H4 (cell line): ENCODE data around the gene NDST4. TPM values are rescaled to one million over a fixed set of nuclear protein-coding genes. Genes with fewer than 3 reads are reported as not detected.
"Not testable (repeated sequence)": the region's sequence is repeated elsewhere in the genome, so short reads cannot be mapped to it uniquely, and the experiment has no call there.

ENCODE experiments used
- DNase-seq: peaks from one replicate; pipeline ENCODE4 v3.0.0-alpha.2; 2015; ENCODE audit warnings: low spot score
- total RNA-seq: library from RNA; depleted of rRNA; stranded (reverse); fragments of >200 nt; shearing (Covaris generic); gene quantifications from 2 replicates; pipeline ENCODE4 v1.2.3, GENCODE V29; 2014

NDST4 gene
- total RNA-seq, 1 experiment from 2014 or later, result 0.10 TPM

DNA sequence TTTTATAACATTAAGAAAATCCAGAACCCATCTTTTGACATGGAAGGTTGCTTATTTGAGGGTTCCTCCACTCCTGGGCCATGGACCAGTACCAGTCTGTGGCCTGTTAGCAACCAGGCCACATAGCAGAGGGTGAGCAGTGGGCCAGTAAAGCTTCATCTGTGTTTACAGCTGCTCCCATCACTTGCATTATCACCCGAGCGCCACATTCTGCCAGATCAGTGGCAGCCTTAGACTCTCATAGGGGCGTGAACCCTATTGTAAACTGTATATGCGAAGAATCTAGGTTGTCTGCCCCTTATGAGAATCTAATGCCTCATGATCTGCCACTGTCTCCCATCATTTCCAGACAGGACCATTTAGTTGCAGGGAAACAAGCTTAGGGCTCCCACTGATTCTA lies 58.6 kb downstream of the NDST4 start:
- DNase-seq, result peak; percentile 5

- DNase-seq, result no peak
Observed at GRCh38 chr4:115053313-115053712, 60.1 kb downstream of the NDST4 start.

DNA sequence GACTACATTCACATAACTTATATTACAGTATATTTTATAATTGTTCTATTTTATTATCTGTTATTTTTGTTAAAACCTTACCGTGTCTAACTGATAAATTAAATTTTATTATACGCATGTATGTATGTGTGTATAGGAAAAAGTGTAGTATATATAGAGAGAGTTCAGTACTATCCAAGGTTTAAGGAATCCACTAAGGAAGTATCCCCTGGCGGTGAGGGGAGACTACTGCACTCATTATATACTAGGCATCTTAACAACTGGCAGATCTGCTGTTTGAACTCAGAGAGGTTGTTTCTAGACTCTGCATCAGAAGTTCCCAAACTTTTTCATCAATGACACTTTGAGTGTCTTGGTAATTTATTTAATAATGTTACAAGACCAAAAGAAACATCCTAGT lies 70.9 kb downstream of the NDST4 start:
- no peak for DNase-seq

GRCh38 chr4:115030281-115030680 lies 83.1 kb downstream of the NDST4 start:
- DNase-seq, result no peak

- no peak for DNase-seq
Observed at GRCh38 chr4:115028682-115029410, 84.6 kb downstream of the NDST4 start.

GRCh38 chr4:114999880-115000279 lies 113.5 kb downstream of the NDST4 start:
- no peak for DNase-seq

DNA sequence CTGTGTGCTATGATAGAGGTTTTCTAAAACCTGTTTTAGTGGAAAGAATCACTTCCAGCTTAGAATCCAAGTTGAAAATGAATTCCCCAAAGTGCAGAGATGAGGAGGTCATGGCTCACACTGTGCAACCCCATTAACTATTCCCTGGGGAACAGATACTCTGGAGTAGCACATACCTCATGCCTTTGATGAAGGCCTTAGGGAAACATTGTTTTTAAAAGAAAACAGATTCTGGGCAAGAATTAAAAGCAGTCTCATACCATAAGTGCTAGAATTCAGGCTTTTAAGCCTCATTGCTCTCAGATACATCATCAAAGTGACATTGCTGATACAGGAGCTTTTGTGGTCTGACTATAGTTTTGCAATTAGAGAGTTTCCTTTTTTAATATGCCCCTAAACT lies 115.1 kb downstream of the NDST4 start:
- DNase-seq, result no peak

GRCh38 chr4:114997576-114998247 lies 115.7 kb downstream of the NDST4 start:
- DNase-seq, result no peak

DNA sequence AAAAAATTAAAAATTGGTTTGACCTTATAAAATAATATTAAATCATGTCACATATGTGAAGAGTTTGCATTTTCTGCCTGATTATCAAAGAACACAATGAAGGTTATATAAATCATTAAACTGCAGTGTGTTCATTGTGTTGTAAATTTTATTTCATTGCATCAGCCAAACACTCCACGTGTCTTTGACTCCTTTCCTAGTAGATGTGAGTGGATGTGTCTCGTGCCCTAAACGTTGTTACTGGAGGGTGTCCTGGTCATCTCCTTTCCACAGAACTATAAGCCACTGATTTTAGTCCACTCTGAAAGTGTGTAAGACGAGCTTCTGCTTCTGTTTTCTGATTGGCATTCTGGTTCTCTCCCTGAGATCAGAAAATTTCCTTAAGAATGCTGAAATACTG lies 127.3 kb downstream of the NDST4 start:
- no peak for DNase-seq

DNA sequence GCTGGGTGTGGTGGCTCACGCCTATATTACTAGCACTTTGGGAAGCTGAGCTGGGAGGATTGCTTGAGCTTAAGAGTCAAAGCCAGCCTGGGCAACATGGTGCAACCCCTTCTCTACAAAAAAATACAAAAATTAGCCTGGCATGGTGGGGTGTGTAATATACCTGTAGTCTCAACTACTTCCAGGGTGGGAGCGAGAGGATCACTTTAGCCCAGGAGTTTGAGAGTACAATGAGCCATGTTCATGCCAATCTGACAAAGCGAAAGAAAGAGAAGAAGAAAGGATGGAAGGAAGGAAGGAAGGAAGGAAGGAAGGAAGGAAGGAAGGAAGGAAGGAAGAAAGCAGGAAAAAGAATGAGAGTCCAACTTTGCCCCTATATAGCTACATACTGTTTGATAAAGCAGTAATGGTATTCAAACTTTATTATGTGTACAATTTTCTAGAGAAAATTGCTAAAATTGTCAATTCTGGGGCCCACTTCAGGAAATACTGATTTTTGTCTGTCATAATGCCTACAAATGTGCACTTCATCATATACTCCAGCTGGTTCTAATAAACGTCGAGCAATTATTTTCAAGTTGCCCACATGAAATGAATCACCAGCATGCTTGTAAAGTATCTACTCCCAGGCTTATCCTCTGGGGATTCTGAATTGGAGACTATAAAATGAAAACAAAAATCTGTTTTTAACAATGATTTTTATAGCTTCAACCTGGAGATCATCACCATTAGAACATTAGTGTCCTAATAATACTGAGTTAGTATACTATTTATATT lies 132.3 kb downstream of the NDST4 start:
- DNase-seq, result no peak

DNA sequence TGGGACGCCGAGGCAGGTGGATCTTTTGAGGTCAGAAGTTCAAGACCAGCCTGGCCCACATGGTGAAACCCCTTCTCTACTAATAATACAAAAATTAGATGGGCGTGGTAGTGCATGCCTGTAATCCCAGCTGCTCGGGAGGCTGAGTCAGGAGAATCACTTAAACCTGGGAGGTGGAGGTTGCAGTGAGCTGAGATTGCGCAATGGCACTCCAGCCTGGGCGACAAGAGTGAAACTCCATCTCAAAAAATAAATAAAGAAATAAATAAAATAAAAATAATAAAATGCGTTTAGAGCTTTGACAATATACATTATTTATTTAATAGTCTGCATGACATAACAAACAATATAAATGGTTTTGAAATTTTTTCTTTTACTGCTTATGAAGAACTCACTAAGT lies 133.0 kb downstream of the NDST4 start:
- not testable (repeated sequence) for DNase-seq

DNA sequence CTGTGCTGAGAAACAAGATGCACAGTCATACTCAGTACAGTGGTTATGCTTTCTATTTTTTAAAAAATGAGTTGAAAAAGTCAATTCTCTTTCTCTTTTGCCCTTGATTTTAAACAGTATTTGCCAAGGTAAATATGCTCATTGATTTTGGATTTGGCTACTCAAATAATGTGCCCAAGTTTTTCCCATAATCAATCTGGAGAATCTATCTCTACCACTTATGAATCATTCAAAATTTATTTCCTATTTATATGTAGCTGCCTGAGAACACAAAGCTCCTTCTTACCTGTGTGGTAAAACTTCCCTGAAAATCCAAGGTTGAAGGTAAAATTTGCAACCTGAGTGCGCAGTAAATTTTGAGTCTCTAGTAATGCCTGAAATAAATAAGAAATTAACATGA lies 136.5 kb downstream of the NDST4 start:
- DNase-seq, result no peak

DNA sequence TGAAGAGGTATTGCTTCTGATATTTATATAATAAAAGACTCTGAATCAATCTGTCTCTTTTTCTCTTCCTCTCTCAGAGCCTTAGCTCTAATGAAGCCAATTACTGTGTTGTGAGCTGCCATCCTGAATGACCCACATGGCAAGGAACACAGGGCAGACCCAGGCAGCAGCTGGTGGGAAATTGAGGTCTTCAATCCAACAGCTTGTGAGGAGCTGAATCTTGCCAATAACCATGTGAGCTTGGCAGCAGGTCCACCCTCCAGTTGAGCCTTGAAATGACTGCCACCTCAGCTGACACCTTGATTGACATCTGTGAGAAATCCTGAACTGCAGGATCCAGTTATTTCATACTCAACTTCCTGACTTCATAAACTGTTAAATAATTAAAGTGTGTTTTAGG lies 149.4 kb downstream of the NDST4 start:
- no peak for DNase-seq

GRCh38 chr4:114945616-114946015 lies 167.8 kb downstream of the NDST4 start:
- DNase-seq, result no peak

DNA sequence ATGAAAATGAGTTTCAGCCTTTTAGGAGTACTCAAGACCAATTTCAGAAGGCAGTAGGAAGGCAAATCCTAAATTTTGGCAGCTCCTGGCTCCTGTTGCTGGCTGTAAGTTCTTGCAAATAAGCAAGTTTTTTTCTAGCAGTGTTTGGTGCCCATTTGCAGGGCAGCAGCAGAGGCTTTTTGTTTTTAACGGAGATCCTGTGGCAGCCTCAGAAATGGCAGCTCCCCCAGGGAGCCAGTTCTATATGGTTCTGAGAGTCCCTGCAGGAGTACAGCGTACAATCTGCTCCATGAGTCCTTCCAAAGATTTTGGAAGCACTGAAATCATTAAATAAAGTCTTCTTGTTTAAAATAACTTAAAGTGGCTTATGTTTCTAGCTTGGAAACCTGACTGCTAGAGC lies 171.9 kb downstream of the NDST4 start:
- DNase-seq, result no peak

DNA sequence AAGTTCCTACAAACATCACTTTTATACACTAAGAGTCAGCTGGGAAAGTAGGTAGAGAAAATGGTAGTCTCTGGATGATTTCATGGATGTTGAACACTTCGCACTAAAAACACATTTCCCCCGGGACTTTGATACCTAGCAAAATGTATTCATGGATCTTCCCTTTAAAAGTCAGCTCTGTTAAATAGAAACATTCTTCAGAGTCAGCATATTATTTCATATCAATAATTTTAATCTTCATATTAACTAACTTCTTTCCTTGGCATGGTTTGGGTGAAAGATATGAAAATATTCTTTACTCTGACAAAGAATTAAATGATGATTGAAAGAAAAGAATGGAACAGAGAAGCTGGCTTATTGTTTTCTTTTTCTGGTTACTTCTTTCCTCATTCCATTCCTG lies 185.5 kb downstream of the NDST4 start:
- no peak for DNase-seq

DNA sequence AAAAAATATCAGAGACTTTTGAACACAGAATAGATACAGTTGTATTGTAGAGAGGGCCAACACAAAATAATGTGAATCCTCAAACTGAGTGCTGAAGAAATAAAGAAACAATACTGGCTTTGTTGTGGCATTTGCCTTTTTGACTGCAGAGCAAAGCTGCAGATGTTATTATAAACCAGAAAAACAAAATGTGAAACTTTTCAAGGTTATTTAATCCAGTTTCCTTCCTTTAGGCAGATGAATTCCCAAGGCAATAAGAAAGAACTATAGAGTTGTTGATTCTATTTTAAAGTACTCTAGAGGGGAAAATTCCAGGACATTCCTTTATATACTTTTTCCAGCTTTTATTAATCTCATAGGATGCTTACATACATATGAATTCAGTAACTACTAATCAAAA lies 186.8 kb downstream of the NDST4 start:
- no peak for DNase-seq

GRCh38 chr4:114924311-114924710 lies 189.1 kb downstream of the NDST4 start:
- no peak for DNase-seq

DNA sequence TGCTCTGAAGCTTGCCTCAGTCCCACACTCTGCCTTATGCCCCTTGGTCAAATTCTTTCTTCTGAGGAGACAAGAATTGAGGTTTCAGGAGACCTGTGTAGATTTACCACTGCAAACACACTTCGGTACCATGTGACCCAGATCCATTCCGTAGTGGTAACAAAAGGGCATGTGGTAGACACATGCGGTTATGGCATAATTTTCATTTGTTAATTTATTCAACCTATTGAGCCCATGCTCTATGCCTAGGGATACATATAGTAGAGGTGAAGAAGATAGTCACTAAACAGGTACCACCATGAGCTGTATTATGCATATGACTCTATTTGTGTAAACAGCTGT lies 190.9 kb downstream of the NDST4 start:
- DNase-seq, result no peak

DNA sequence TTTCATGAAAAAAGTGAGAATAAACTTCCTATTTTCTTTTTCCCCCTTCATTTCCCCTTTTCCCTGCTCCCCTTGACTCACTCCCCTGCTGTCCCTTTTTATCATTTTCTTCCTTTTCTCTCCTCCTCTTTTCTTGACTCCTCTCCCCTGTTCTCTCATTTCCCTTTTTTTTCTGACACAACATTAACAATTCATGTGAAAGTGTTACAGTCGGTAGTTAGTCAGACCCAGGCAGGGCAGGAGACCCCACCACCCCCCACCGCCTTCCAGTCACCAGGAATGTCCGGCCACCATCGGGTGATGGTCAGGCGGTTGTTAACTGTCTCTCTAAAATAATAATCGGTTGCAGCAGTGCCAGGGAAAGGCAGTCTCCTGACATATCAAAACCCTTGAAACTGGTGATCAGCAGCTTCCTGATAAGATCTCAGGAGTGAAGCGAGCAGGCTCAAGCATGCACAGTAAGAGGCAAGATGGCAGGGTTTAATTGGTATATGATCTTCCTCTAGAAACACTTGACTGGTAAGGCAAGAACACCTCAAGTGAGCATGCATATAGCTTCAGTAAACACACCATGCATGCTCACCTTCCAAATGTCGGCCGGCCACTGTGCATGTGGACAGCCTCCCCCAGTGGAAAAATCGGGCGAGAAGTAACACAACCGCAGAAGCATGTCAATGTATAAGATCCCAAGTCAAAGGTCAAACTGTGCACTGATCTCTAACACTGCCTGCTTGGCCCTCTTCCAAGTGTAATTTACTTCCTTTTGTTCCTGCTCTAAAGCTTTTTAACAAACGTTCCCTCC lies 191.4 kb downstream of the NDST4 start:
- no peak for DNase-seq

- no peak for DNase-seq
Observed at GRCh38 chr4:114921191-114921590, 192.2 kb downstream of the NDST4 start.

GRCh38 chr4:114911111-114911510 lies 202.3 kb downstream of the NDST4 start:
- no peak for DNase-seq
